Kidney glomerular epithelial cell (primary cell): ENCODE results near the gene KRT38.

Experiments used
- DNase-seq: peaks from one replicate; lab custom pipeline; 2025; lab: John Stamatoyannopoulos, UW

KRT38 gene

GRCh38 chr17:41440531-41441033 is at the start of gene KRT38:
KRT38 (minus strand) TSS chr17:41440983; CDS start chr17:41440921, 62 bp downstream.
- DNase-seq, result no peak

DNA sequence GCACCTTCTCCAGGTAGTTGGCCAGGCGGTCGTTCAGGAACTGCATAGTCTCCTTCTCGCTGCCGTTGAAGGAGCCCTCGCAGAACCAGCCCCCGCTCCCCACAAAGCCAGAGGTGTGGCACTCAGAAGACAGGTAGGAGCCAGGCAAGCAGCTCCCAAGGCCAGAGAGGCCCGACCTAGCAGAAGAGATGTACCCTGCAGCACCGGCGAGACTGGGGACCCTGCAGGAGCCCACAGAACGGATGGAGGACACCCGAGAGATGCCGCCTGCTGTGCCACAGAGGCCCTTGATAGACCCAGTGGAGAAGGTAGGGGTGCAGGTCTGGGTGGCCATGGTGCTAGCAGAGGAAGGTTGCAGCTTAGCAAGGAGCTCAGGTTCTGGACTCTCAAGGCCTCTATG is 48.7 kb upstream of the KRT38 start, which contains the start of gene KRT36:
TSS of gene KRT36 (minus strand) at position 380 of the 400 bp plus-strand sequence. CDS start at position 334, 46 bp downstream.
- no peak for DNase-seq

DNA sequence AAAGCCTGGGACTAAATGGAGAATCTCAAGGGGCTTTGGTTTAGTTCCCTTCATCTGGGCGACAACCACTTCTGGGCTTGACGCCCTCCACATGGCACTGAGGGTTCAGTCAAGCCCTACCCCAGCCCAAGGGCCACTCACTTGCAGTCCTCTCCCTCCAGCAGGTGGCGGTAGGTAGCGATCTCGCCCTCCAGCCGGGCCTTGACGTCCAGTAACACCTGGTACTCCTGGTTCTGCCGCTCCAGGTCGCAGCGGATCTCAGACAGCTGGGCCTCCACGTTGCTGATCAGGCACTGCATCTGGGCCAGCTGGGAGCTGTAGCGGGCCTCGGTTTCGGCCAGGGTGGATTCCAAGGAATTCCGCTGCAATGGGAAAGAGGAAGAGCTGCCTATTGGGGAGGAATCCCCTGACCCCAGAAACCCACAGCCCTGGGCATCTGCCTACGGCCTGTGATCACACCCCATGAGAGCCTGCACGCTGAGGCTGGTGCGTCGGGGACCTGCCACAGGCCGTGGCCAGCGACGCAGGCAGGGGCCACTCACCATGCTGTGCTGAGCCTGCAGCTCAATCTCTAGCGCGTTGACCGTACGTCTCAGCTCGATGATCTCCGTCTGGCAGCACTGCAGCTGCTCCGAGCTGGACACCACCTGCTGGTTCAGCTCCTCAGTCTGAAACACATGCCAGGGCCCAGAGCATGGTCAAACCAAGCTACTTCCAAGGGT is 46.2 kb upstream of the KRT38 start:
- no peak for DNase-seq

DNA sequence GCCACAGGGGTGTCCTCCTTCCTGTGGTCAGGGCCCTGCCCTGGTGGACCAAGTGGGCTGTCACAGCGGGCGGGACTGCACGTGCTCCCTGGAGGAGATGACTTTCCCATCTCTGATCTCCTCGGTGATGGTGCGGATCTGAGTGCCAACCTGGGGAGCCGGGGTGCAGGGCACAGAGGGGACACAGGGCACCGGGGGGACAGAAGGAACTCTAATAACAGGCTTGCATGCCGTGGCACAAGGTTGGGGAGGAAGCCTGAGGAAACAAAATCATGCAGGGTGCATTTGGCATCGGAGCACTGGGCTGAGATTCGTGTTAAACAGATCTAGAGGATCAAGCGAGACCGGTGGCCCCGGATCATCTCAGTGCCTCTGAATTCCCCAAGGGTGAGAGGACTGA is 45.5 kb upstream of the KRT38 start:
- DNase-seq, result no peak

DNA sequence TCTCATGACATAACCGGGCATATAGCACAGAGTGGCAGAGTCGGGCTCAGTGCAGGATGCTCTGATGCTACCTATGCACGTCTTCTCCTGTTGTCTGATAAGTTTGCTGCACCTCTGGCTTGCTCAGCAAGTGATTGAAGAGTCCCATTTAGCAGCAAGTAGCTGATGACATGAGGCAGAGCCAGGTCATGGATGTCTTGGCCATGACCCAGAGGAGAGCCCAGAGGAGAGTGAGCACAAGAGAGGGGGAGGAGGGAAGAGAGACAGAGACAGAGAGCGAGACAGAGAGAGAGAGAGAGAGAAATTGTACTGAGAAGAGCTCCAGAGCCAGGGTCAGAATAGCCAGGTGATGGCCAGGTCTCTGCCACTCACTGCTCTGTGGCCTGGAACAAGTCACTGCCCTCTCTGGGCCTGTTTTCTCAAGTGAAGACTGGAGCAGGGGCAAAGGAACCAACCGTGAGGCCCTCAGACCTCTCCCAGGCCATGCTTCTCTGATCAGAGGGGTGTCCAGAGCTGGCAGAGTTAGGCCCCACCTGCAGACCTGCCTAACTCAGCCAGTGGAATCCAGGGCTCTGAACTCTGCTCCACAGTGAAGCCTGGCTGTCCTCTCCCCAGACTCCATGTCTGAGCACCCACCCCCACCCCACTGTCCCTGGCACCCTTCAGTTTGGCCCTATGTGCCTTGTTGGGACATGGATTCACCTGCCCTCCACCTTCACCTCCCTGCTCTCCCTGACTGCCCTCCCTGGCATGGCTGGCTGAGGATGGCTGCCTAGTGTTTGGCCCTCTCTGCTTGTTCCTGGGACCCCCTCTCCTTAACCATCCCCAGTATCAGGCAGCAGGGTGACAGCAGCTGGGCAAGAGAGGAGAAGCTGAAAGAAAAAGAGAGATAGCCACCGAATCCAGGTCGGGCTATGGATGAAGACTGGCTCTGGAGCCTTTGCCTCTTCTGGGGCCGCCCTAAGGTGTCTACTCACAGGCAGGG is 44.4 kb upstream of the KRT38 start:
- DNase-seq, result no peak

DNA sequence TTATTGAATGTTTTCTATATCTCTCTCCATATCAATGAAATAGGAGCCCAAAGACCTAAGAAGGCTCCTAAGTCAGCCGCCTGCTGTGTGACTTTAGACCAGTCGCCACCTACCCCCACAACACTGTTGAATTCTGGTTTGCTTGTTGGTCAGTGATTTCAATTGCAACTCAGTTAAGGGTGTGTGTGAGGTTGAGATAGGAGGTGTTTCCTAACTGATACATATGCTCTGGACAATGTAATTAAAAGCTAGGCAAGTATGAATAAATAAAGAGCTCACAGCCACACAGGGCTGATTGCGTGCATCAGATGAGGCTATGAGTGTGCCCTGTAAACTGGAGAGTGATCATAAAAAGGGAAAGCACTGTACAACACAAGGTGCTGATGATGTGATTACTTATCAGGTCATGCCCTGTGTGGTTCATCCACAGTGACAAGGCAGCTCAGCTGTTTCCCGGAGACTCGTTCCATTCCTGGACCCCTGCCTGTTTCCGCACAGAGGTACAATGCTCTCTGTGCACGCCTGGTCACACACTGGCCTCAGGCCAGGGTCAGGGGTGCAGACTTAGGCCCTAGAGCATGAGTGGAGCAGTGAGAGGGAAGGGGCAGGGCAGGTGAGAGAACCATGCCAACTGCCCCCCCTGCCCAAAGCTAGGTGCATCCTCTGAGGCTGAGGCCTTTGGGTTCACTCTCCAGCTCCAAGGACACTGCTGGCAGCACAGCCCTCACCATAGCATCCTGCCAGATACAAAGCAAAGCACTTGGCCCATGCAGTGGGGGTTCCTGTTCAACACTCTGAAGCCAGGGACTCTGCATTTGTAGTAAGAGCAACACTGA is 43.4 kb upstream of the KRT38 start:
- peak; percentile 57 for DNase-seq

GRCh38 chr17:41483531-41483930 is 42.7 kb upstream of the KRT38 start:
- DNase-seq, result no peak

GRCh38 chr17:41481036-41481435 is 40.3 kb upstream of the KRT38 start, which contains the start of gene KRT35:
KRT35 (minus strand) TSS chr17:41481151; CDS start chr17:41481097, 54 bp downstream.
- no peak for DNase-seq

- no peak for DNase-seq
These were observed 39.8 kb upstream of the KRT38 start for GRCh38 chr17:41480581-41480980.

GRCh38 chr17:41480136-41480535 is 39.4 kb upstream of the KRT38 start:
- DNase-seq, result no peak

DNA sequence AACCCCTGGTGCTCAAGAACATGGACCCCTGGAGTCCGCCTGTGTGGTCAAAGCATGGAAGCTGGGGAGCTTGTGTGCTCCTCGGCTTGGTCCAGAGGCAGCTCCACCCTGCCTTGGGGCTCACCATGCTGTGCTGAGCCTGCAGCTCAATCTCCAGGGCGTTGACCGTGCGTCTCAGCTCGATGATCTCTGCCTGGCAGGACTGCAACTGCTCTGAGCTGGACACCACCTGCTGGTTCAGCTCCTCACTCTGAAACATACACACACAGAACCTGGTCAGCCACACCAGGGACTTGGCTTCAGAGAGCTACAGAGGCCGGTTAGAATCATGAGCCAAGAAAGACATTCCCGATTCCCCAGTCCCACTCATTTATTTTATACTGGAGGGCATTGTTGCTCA is 37.5 kb upstream of the KRT38 start:
- DNase-seq, result no peak

DNA sequence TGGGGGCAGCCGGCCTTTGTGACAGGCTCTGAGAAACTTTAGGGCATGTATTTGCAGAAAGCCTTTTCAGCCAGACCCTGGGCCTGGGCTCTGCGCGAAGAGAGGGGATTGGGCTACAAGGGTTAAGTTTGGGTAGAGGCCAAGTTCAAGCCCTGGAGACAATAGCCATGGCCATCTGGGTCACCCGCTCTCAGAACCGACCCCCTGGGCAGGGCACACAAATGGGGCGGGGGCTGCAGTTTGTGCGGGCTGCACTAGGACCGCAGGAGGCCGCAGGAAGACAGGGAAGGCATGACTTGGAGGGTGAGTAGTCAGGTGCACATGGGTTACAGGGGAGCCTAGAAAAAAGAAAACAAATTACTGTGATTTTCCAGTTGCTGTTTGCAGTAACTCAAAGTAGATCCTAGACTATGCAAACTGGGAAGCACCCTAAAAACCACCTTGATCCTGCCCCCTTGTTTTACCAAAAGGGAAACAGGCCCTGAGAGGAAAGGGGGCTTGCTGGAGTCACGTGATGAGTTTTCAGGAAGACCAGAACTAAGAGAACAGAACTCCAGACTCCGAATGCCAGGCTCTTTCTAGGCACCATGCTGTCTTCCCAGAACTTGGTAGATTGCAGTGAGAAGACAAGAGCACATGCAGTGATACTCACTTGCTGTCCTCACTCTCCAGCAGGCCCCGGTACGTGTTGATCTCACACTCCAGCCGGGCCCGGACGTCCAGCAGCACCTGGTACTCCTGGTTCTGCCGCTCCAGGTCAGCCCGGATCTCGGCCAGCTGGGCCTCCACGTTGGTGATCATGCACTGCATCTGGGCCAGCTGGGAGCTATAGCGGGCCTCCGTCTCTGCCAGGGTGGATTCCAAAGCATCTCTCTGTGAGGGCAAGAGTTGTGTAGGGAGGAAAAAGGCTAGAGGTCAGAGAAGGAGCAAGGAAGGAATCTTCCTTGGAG is 36.4 kb upstream of the KRT38 start:
- no peak for DNase-seq

- no peak for DNase-seq
These were observed 34.6 kb upstream of the KRT38 start for GRCh38 chr17:41475421-41475820.

GRCh38 chr17:41474863-41475262 is 34.1 kb upstream of the KRT38 start:
- DNase-seq, result no peak

DNA sequence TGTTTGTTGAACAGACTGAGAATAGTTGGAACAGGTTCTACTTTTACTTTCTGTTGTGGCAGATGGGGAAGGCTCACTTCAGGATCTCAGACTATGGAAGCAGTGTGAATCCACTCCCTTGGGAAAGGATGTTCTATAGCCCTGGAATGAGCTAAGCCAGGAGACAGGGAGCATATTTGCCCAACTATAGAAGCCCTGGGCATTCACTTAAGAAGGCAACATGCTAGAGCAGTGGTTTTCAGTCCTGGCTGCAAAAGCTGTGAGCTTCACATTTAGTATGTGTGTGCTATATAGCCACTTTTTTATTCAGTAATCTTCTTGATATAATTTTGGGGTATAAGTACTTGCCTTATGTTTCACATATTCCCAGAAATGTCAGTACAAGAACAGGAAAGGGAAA is 27.6 kb upstream of the KRT38 start:
- no peak for DNase-seq

GRCh38 chr17:41467561-41467960 is 26.8 kb upstream of the KRT38 start:
- DNase-seq, result no peak

DNA sequence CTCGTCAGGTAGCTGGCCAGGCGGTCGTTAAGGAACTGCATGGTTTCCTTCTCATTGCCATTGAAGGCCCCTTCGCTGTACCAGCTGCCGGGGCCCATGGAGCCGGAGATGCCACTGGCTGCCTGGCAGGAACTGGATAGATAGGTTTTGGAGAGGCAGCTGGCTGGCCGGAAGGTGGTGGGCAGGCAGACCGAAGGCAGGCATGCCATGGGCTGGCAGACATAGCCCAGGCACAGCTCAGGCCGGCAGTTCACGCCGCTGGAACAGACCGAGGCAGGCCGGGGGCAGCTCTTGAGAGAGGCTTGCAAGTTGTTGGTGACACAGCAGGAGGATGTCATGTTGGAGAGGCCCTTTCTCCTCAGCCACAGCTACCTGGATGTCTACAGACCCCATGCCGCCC is 26.2 kb upstream of the KRT38 start, which contains the start of gene KRT32:
TSS of gene KRT32 (minus strand) at position 399 of the 400 bp plus-strand sequence. CDS start at position 338, 61 bp downstream.
- no peak for DNase-seq

DNA sequence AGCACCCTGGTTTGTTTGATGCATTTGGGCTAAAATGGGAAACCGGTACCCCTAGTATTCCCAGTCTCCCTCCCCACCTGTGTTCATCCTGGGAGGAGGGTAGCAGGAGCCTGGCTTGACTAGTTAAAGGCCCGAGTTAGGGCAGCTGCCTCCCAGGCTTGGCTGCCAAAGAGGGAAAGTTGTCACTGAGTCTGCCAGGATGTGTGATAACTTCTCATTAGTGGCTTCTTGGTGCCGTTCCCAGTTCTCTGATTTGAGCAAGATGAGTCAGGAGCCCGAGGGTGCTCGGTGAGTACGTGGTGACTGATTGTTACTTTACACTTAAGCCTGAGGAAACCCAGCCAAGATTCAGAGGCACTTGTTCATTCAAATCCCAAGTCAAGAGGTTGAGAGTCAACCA is 23.9 kb upstream of the KRT38 start:
- DNase-seq, result peak; percentile 89

DNA sequence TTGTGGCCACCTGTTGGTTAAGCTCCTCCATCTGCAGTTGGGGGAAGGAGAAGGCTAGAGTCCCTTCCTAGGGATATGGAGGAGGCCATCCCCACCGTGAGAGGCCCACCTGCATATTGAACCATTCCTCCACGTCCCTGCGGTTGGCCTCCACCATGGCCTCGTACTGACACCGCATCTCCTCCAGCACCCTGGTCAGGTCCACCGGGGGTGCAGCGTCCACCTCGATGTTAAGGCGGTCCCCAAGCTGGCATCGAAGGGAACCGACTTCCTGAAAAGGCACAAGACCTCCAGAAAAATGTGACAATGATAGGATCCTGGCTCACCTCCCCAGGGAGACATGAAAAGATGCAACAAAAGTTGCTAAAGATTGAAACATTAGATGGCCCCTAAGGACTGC is 23.4 kb upstream of the KRT38 start:
- no peak for DNase-seq

GRCh38 chr17:41463746-41464145 is 23.0 kb upstream of the KRT38 start:
- DNase-seq, result no peak
